Astrocyte (in vitro differentiated cells and primary cell): ENCODE data around the gene SH2D6.

ENCODE experiments used
- EZH2 ChIP-seq: IDR thresholded peaks from 2 replicates; pipeline ENCODE4 v1.6.1; 2012; ENCODE audit warnings: mild to moderate bottlenecking, low read length, inconsistent platforms; ENCODE audit not compliant: insufficient read depth
- TF ChIP-seq, protein P1 (sequence below): IDR thresholded peaks from 2 replicates; pipeline ENCODE4 v1.5.1; 2011; ENCODE audit warnings: low read depth, mild to moderate bottlenecking, inconsistent platforms, low read length, moderate library complexity; ENCODE audit not compliant: insufficient read depth

DNA sequence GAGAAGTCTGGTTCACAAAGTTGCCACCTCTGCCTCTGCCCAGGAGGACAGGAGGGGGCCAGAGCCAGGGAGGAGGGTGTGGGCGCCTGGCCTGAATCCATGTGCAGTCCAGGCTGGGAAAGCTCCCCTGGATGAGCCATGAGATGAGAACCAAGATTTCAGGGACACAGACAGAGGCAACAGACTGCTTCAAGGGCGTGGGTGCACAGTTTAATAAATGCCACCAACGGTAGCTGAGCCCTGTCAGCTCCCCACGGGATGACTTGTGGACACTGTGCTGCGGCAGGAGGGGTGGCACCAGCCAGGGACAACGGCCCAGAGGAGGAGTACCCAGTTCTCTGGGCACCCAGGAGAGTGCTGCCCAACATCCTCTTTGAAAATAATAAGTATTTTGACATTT is 23.5 kb upstream of the SH2D6 start:
- TF ChIP-seq, protein P1, sequence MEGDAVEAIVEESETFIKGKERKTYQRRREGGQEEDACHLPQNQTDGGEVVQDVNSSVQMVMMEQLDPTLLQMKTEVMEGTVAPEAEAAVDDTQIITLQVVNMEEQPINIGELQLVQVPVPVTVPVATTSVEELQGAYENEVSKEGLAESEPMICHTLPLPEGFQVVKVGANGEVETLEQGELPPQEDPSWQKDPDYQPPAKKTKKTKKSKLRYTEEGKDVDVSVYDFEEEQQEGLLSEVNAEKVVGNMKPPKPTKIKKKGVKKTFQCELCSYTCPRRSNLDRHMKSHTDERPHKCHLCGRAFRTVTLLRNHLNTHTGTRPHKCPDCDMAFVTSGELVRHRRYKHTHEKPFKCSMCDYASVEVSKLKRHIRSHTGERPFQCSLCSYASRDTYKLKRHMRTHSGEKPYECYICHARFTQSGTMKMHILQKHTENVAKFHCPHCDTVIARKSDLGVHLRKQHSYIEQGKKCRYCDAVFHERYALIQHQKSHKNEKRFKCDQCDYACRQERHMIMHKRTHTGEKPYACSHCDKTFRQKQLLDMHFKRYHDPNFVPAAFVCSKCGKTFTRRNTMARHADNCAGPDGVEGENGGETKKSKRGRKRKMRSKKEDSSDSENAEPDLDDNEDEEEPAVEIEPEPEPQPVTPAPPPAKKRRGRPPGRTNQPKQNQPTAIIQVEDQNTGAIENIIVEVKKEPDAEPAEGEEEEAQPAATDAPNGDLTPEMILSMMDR, result no peak
- TF ChIP-seq EZH2, result no peak
